A673 (cell line): Measurements from ENCODE around the gene NAMPT. TPM values are rescaled to one million over a fixed set of nuclear protein-coding genes. Genes with fewer than 3 reads are reported as not detected.

Source experiments
- BruUV-seq: library from RNA; stranded (reverse); fragments of 400-500 nt; replicated peaks from 2 replicates; lab custom pipeline; 2021; lab: Mats Ljungman, UMichigan
- CTCF ChIA-PET: fragments of 300-600 bp; sonication (Branson Sonifier 250); formaldehyde crosslinking; loops from one replicate; lab custom pipeline; 2022; ENCODE audit warnings: antibody characterized with exemption; lab: Charles Lee
- POLR2A ChIA-PET: fragments of 300-600 bp; sonication (Branson Sonifier 250); formaldehyde crosslinking; loops from one replicate; lab custom pipeline; 2022; ENCODE audit warnings: antibody characterized with exemption; ENCODE audit not compliant: low non-redundant PET; lab: Charles Lee
- DNase-seq: peaks from one replicate; pipeline ENCODE4 v3.0.0-alpha.2; 2015; ENCODE audit warnings: low spot score
- H3K27ac ChIP-seq: fragments of 200-600 bp; sonication (generic); 2 replicates; pipeline ENCODE4 v1.5.1; 2016; ENCODE audit warnings: mixed run types, low read depth, mild to moderate bottlenecking, mixed read lengths, antibody characterized with exemption, low read length; ENCODE audit not compliant: poor library complexity, severe bottlenecking
- H3K27me3 ChIP-seq: fragments of 200-600 bp; sonication (generic); replicated peaks from 2 replicates; pipeline ENCODE4 v1.6.1; 2017; ENCODE audit warnings: mixed run types, low read depth, mild to moderate bottlenecking, mixed read lengths, antibody characterized with exemption, low read length; ENCODE audit not compliant: insufficient read depth, poor library complexity
- H3K36me3 ChIP-seq: fragments of 200-600 bp; sonication (generic); 2 replicates; pipeline ENCODE4 v1.6.1; 2016; ENCODE audit warnings: mixed run types, mild to moderate bottlenecking, mixed read lengths, antibody characterized with exemption, low read length; ENCODE audit not compliant: insufficient read depth, poor library complexity, severe bottlenecking
- H3K4me1 ChIP-seq: fragments of 200-600 bp; sonication (generic); 2 replicates; pipeline ENCODE4 v1.6.1; 2017; ENCODE audit warnings: mixed run types, mild to moderate bottlenecking, mixed read lengths, antibody characterized with exemption, low read length; ENCODE audit not compliant: insufficient read depth, poor library complexity, severe bottlenecking
- H3K4me3 ChIP-seq: fragments of 200-600 bp; sonication (generic); 2 replicates; pipeline ENCODE4 v1.5.1; 2016; ENCODE audit warnings: low read depth, mixed run types, mild to moderate bottlenecking, mixed read lengths, low read length; ENCODE audit not compliant: poor library complexity, severe bottlenecking
- H3K9me3 ChIP-seq: fragments of 200-600 bp; sonication (generic); 2 replicates; pipeline ENCODE4 v1.6.1; 2016; ENCODE audit warnings: mixed run types, low read depth, mild to moderate bottlenecking, mixed read lengths, antibody characterized with exemption, low read length; ENCODE audit not compliant: poor library complexity, severe bottlenecking
- EZH2 ChIP-seq: fragments of 200-600 bp; sonication (generic); IDR thresholded peaks from 2 replicates; pipeline ENCODE4 v1.6.1; 2017; ENCODE audit warnings: borderline replicate concordance, low read depth, mild to moderate bottlenecking, mixed read lengths, antibody characterized with exemption, low read length; ENCODE audit not compliant: poor library complexity, severe bottlenecking
- intact Hi-C: fragments of 100-400 bp; cut with micrococcal nuclease; formaldehyde crosslinking; loops from one replicate; pipeline ENCODE4 v1.10.0; 2022; ENCODE audit not compliant: unreplicated experiment
- total RNA-seq: library from RNA; stranded (reverse); gene quantifications from 2 replicates; pipeline ENCODE4 v1.2.3, GENCODE V29; 2021
- TF ChIP-seq, protein P1 (sequence below): fragments of 300-800, 200-600 bp; sonication (generic); conservative IDR thresholded peaks from 2 replicates; pipeline ENCODE4 v1.5.1; 2017; ENCODE audit warnings: low read depth, mild to moderate bottlenecking, antibody characterized with exemption, low read length, moderate library complexity, mixed read lengths

Gene NAMPT
- total RNA-seq, 1 experiment from 2014 or later: 68.0 TPM

DNA sequence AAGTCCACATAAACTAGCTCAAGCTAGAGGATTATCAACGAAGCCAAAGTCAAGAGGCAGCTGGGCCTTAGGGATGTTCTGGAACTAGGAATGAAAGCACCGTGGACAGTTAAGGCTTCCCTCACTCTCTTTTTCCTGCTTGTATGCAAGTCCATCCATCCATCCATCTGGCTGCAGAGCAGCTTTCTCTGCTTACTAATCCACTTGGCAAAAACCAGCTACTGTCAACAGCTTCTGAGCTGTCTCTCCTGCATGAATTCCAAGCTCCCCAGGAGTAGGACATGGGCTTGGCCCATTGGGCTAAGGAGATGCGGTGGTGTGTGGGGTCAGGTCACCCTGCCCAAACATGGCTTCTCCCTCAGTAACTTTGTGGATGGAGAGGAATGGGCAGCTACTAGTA, 66.2 kb downstream of the NAMPT start:
- DNase-seq: no peak
- TF ChIP-seq, protein P1, sequence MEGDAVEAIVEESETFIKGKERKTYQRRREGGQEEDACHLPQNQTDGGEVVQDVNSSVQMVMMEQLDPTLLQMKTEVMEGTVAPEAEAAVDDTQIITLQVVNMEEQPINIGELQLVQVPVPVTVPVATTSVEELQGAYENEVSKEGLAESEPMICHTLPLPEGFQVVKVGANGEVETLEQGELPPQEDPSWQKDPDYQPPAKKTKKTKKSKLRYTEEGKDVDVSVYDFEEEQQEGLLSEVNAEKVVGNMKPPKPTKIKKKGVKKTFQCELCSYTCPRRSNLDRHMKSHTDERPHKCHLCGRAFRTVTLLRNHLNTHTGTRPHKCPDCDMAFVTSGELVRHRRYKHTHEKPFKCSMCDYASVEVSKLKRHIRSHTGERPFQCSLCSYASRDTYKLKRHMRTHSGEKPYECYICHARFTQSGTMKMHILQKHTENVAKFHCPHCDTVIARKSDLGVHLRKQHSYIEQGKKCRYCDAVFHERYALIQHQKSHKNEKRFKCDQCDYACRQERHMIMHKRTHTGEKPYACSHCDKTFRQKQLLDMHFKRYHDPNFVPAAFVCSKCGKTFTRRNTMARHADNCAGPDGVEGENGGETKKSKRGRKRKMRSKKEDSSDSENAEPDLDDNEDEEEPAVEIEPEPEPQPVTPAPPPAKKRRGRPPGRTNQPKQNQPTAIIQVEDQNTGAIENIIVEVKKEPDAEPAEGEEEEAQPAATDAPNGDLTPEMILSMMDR: no peak
- no peak for TF ChIP-seq EZH2
- Histone ChIP-seq H3K4me1 (peaks cover 8% of the 10 kb centered on the region), H3K36me3 (no peaks in the 10 kb centered on the region), H3K27me3 (no peaks in the 10 kb centered on the region), H3K9me3 (no peaks in the 10 kb centered on the region), H3K27ac (no peak overlapping the region), H3K4me3 (no peak overlapping the region)
- CTCF ChIA-PET: no interaction called here
- BruUV-seq: no TSS peak
- POLR2A ChIA-PET: no interaction called here
- intact Hi-C loops: no loop called here

DNA sequence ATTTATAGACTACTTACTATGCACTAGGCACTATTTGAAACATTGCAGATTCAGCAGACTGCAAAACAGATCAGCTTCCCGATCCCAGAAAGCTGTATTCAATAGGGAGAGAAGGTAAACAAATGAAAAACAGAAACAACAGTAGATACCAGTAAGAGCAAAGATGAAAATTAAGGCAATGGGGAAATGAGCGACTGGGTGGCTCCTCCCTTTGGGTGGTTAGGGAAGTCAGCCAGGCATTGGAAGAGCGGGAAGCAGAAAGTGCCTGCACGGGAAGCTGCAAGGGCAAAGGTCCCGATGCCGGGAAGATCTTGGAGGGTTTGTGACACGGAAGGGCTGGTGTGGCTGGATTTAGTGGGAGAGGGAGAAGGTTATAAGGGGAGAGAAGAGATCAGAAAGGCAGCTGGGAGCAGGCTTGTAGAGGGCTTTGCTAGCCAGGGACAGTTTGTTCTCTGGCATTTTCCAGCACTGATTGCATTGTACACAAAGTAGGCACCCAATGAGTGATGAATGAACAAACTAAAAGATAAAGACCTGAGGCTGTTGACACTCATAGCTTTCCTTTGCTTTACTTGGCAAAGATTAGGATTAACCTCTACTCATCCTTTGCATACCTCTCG, 67.8 kb downstream of the NAMPT start:
- TF ChIP-seq EZH2: no peak
- TF ChIP-seq, protein P1: no peak

DNA sequence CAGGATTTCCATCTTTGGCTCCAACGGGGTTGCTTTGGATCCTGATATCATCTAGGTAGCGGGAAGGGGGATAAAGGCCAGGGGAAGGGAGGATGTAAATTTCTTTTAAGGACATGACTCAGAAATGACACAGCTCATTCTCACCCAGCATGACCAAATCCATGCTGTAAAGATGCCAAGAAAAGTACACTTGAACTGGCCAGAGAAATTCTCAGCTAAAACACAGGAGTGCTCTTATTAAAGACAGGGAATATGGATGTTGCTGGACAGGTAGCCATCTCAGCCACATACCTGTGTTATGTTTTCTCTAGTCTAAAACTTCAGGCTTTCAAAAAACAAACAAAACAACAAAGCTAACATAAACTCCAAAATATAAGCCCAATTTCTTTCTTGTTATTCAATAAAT, 68.3 kb downstream of the NAMPT start:
- peak; percentile 84 for DNase-seq
- no TSS peak for BruUV-seq
- no peak overlapping the region for H3K27ac ChIP-seq
- no peak for TF ChIP-seq EZH2
- TF ChIP-seq, protein P1: no peak
- POLR2A ChIA-PET: no interaction called here
- peaks cover 8% of the 10 kb centered on the region for H3K4me1 ChIP-seq
- H3K27me3 ChIP-seq: no peaks in the 10 kb centered on the region
- H3K9me3 ChIP-seq: no peaks in the 10 kb centered on the region
- intact Hi-C loops: no loop called here
- no peaks in the 10 kb centered on the region for H3K36me3 ChIP-seq
- CTCF ChIA-PET: no interaction called here
- H3K4me3 ChIP-seq: no peak overlapping the region

More for the DNA sequence above, 67.8 kb downstream of the NAMPT start:
- peak; percentile 38 for DNase-seq
- Histone ChIP-seq H3K36me3 (no peaks in the 10 kb centered on the region), H3K4me1 (peaks cover 8% of the 10 kb centered on the region), H3K27me3 (no peaks in the 10 kb centered on the region), H3K27ac (no peak overlapping the region), H3K4me3 (no peak overlapping the region), H3K9me3 (no peaks in the 10 kb centered on the region)
- intact Hi-C loops: no loop called here
- ChIA-PET POLR2A (interaction anchor here (0.6 kb wide), 1 partner anchor 20 kb away, joined by 4 read pairs; no protein-coding TSS in a partner anchor), CTCF (no interaction called here)
- no TSS peak for BruUV-seq
